Measurements from ENCODE around the gene IGSF21.

Gene IGSF21

DNA sequence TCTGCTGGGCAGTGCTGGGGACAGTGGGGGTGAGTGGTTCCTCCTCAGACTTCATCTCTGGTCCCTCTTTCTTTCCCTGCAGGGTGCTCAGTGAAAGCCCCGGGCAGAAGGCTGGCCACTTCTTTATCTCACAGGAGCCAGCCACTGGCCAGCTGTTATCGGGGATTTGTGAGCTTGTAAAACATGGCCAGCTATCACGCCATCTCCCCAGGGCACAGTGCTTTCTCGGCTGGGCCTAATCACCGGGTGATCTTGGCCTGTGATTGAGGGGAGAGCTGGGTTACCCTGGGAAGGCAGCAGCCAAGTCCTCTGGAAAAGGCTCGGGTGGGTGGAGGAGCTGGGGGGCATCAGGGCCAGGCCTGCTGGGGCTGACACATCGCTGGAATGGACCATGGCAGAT is 83.0 kb downstream of the IGSF21 start:
- TF ChIP-seq, protein P1, sequence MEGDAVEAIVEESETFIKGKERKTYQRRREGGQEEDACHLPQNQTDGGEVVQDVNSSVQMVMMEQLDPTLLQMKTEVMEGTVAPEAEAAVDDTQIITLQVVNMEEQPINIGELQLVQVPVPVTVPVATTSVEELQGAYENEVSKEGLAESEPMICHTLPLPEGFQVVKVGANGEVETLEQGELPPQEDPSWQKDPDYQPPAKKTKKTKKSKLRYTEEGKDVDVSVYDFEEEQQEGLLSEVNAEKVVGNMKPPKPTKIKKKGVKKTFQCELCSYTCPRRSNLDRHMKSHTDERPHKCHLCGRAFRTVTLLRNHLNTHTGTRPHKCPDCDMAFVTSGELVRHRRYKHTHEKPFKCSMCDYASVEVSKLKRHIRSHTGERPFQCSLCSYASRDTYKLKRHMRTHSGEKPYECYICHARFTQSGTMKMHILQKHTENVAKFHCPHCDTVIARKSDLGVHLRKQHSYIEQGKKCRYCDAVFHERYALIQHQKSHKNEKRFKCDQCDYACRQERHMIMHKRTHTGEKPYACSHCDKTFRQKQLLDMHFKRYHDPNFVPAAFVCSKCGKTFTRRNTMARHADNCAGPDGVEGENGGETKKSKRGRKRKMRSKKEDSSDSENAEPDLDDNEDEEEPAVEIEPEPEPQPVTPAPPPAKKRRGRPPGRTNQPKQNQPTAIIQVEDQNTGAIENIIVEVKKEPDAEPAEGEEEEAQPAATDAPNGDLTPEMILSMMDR (IDR thresholded peaks at IDR 0.05; ENCODE audit: low read depth, low read length): no peak
- H3K4me3 ChIP-seq (replicated peaks in 1 of 2; ENCODE audit: low read depth in 2 of 2, low read length in 2 of 2): no peak overlapping the region
- no peak for DNase-seq (ENCODE audit: low read depth in 2 of 2)

DNA sequence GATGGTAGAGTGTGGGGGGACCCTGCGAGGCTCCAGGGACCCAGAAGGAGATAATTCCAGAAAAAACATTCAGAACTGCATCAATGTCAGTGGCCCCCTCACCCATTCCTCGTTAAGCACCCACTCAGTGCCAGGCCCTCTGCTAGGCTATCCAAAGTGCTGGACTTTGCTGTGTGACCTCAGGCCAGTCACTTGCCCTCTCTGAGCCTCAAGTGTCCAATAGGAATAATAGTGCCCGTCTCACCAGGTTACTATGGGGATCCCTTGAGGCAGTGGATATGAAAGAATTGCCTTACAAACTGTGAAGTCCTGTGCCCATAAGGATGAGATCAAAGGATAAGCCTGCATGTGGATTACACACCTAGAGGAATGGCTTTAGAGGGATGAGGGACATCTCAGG is 83.4 kb downstream of the IGSF21 start:
- TF ChIP-seq, protein P1 (IDR thresholded peaks at IDR 0.05; ENCODE audit: low read depth, low read length): no peak
- no peak overlapping the region for H3K4me3 ChIP-seq (replicated peaks in 1 of 2; ENCODE audit: low read depth in 2 of 2, low read length in 2 of 2)
- DNase-seq (ENCODE audit: low read depth in 2 of 2): no peak

DNA sequence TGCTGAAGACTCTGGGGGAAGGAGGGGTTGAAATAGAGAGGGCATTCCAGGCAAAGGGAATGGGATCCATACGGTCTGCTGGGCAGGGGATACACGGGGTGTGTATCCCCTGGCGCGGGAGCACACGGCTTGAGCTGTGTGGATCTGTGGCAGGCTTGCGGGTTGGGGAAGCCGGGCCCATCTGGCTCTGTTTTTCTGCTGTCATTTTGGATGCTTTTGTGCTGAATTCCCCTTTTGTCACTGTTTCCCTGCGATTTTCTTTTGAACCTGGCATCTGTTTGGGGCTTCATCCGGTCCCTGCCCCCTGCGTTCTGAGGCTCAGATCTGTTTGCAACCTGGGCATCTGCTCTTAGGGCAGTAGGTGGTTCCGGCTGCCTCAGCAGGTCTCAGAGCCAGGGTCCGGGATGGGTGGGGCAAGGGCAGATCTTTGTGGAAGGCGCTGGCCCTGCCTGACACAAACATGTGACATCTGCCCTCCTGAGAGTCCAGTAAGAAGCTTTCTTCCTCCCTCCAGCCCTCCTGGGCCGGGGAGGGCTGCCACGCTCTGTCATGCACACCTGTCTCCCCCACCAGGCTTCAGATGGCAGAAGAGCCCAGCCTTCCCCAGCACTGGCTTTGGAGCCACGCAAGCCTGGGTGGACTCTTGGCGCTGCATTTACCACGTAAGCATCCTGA is 84.0 kb downstream of the IGSF21 start:
- H3K4me3 ChIP-seq (replicated peaks in 1 of 2; ENCODE audit: low read depth in 2 of 2, low read length in 2 of 2): no peak overlapping the region
- DNase-seq (ENCODE audit: low read depth in 2 of 2): no peak
- TF ChIP-seq, protein P1 (IDR thresholded peaks at IDR 0.05; ENCODE audit: low read depth, low read length): no peak

DNA sequence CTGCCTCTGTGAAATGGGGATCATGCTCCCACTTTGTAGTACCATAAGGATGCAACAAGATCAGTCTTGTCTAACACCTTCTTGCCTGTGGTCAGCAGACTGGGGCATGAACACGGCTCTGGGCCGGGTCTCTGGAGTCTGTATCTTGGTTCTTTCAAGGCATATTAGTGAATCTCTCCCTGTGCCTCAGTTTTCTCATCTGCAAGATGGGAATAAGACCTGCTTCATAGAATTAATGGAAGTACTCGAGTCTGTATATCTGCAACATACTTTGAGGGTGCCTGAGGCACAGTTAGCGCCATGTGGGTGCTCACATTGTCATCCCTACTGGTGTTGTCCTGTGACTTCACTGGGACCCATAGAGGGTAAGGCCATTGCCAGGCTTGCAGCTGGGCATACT is 84.6 kb downstream of the IGSF21 start:
- TF ChIP-seq, protein P1 (IDR thresholded peaks at IDR 0.05; ENCODE audit: low read depth, low read length): no peak
- DNase-seq (ENCODE audit: low read depth in 2 of 2): no peak
- no peak overlapping the region for H3K4me3 ChIP-seq (replicated peaks in 1 of 2; ENCODE audit: low read depth in 2 of 2, low read length in 2 of 2)

DNA sequence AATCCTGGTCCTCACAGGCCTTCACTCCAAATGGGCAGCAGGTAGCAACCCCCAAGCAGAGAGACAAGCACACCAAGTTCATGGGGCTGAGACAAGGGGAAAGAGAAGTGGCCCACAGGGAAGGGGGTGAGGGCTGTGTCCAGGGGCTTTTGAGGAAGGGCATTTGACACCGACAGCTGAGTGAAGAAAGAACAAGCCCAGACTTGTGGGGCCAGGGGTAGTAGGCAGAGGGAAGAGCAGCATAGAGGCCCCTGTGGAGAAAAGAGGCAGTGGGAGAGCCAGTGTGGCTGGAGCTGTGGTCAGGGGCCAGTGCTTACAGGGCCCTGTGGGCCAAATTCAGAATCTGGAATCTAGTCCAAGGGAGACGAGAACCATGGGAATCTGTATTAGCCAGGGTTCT is 85.4 kb downstream of the IGSF21 start:
- DNase-seq (ENCODE audit: low read depth in 2 of 2): no peak
- no peak overlapping the region for H3K4me3 ChIP-seq (replicated peaks in 1 of 2; ENCODE audit: low read depth in 2 of 2, low read length in 2 of 2)
- TF ChIP-seq, protein P1 (IDR thresholded peaks at IDR 0.05; ENCODE audit: low read depth, low read length): no peak

DNA sequence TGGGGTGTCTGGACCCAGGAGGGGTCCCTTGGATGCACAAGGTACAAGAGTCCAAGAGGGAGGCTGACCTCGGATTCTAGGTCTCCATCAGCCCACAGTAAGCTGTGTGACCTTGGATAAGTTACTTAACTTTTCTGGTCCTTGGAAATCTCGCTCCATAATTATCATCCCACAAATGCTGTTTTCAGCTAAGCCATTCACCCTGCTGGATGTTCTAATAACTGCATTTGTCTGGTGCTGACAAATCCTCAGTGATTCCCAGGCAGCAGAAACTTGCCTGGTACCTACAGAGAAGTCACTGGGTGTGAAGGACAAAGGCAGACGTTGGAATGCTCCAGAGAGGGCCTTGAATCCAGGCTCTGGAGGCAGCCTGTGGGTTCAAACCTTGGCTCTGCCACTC is 89.7 kb downstream of the IGSF21 start:
- H3K4me3 ChIP-seq (replicated peaks in 1 of 2; ENCODE audit: low read depth in 2 of 2, low read length in 2 of 2): no peak overlapping the region
- TF ChIP-seq, protein P1 (IDR thresholded peaks at IDR 0.05; ENCODE audit: low read depth, low read length): no peak
- DNase-seq (ENCODE audit: low read depth in 2 of 2): no peak

DNA sequence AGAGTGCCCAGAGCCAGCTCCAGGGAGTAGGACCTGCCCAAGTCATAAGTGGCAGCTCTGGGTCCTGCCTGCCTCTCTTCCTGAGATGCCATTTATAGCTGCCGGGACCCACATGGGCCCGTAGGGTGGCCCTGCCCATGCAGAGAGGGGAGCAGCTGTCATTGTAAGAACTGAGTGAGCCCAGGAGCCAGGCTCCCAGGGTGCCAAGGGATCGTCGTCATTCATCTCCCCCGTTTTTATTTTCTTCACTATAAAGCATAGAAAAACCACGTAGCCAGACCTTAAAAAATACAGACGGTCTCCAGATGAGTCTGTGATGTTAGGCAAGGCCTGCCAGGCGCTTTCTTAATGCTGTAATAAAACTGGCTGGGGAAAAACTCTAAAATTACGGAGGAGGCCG is 90.7 kb downstream of the IGSF21 start:
- DNase-seq (ENCODE audit: low read depth in 2 of 2): no peak
- TF ChIP-seq, protein P1 (IDR thresholded peaks at IDR 0.05; ENCODE audit: low read depth, low read length): no peak
- no peak overlapping the region for H3K4me3 ChIP-seq (replicated peaks in 1 of 2; ENCODE audit: low read depth in 2 of 2, low read length in 2 of 2)

Measured in cardiac fibroblast (primary cell).